ENCODE results near the gene BECN2. TPM values are rescaled to one million over a fixed set of nuclear protein-coding genes. Genes with fewer than 3 reads are reported as not detected.
"Not testable (repeated sequence)": the region's sequence is repeated elsewhere in the genome, so short reads cannot be mapped to it uniquely, and the experiment has no call there.

BECN2 gene
- polyA plus RNA-seq, 3 donors from 2014 or later: not detected

DNA sequence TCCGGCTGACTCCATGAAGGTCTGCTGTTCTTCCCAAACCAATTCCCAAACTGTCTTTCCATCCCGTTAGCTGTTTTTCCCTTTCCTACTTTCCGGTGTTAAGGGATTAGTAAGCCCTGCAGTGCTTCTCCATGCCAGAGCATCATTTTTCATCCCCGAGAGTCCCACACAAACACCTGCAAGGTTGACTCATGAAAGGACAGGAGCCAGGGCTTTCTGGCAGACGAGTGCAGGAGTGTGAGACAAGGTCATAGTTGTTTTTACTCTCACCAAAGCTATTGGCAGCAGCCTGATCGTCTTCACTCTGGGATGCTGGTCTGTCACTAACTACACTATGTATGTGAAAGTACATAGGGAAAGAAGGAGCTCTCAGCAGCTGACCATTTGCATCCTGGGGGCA is 10.2 kb upstream of the BECN2 start:
- H3K4me1 Mint-ChIP-seq: no peaks in the 10 kb centered on the region
- no peaks in the 10 kb centered on the region for H3K36me3 Mint-ChIP-seq
- H3K4me3 Mint-ChIP-seq: no peak overlapping the region
- peaks cover 0 to 14% (median 2%) of the 10 kb centered on the region in 3 donors for H3K27me3 Mint-ChIP-seq (ENCODE audit: low read depth in 3 of 3)
- H3K27ac Mint-ChIP-seq: peak overlapping the region in 1 of 6 donors; percentile 36
- no peak for DNase-seq
- no peaks in the 10 kb centered on the region for H3K9me3 Mint-ChIP-seq

DNA sequence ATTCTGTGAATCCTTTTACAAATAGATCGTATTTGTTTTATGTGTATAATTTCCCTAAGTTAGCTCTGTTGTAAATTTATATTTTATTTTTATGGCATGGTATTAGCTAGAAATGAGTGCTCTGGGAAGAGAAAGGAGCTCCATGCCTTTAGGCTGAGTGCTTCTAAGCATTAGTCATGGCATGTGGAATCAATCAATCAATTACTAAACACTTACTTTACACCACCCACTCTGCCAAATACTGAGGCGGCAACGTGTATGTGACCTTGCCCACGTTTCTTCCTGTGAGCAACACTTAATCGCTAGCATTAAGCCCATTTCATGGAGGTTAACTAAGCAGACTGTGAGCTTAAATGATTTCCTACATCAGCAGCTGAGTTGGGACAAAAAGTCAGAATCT is 7.2 kb upstream of the BECN2 start:
- Mint-ChIP-seq H3K4me3 (no peak overlapping the region), H3K27me3 (ENCODE audit: low read depth in 3 of 3) (peaks cover 0 to 12% (median 0%) of the 10 kb centered on the region in 3 donors), H3K27ac (no peak overlapping the region), H3K36me3 (no peaks in the 10 kb centered on the region), H3K4me1 (no peaks in the 10 kb centered on the region), H3K9me3 (no peaks in the 10 kb centered on the region)
- DNase-seq: no peak

DNA sequence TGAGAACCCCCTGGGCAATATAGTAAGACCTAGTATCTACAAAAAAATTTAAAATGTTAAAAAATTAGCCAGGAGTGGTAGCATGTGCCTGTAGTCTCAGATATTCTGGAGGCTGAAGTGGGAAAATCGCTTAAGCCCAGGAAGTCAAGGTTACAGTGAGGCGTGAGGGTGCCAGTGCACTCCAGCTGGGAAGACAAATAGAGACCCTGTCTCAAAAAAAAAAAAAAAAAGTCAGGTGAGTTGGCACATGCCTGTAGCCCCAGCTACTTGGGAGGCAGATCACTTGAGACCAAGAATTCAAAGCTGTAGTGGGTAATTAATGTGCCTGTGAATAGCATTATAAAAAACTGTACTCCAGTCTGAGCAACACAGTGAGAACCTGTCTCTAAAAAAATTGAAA is 4.6 kb downstream of the BECN2 start:
- Mint-ChIP-seq H3K27me3 (ENCODE audit: low read depth in 3 of 3) (peaks cover 2% of the 10 kb centered on the region in 3 donors), H3K4me3 (no peak overlapping the region), H3K36me3 (no peaks in the 10 kb centered on the region), H3K9me3 (no peaks in the 10 kb centered on the region), H3K27ac (no peak overlapping the region), H3K4me1 (no peaks in the 10 kb centered on the region)
- DNase-seq: no peak

DNA sequence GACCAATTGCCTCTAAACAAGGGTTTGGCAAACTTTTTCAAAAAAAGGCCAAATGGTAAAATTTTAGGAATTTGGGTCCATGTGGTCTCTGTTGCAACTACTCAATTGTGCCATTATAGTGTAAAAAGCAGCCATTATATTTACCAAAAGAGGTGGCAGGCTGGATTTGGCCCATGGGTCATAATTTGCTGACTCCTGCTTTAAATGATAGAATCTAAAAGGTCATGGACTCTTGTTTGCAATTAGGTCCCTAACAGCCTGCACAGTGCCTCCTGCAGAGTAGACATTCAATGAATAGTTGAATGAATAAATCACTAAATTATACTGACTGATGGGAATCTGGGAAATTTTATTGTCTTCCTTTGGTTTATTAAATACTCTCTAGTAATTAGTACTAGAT is 6.2 kb downstream of the BECN2 start:
- Mint-ChIP-seq H3K27ac (no peak overlapping the region), H3K36me3 (no peaks in the 10 kb centered on the region), H3K4me3 (no peak overlapping the region), H3K4me1 (no peaks in the 10 kb centered on the region), H3K9me3 (no peaks in the 10 kb centered on the region), H3K27me3 (ENCODE audit: low read depth in 3 of 3) (peaks cover 2% of the 10 kb centered on the region in 3 donors)
- no peak for DNase-seq

DNA sequence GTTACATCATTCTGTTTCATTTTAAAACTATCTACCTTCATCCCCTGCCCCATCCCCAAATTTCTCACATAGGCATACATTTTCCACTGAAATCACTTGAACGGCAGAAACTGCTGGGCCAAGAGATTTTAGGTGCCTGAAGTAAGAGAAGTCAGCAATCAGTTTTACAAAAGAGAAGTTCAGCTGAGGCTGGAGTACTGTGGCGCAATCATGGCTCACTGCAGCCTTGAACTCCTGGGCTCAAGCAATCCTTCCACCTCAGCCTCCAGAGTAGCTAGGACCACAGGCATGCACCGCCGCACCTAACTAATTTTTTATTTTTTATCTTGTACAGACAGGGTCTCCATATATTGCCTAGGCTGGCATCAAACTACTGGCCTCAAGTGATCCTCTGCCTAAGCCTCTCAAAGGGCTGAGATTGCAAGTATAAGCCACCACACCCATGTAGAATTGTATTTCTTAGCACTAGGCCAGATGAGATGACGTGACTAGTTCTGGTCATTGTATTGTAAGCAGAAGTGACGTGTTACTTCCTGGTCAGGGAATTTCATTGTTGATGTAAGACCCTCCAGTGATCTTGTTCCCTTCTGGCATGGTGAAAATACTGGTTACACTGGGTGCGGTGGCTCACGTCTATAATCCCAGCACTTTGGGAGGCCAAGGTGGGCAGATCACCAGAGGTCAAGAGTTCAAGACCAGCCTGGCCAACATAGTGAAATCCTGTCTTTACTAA is 7.1 kb downstream of the BECN2 start:
- Mint-ChIP-seq H3K4me3 (no peak overlapping the region), H3K27me3 (ENCODE audit: low read depth in 3 of 3) (peaks cover 0 to 2% (median 2%) of the 10 kb centered on the region in 3 donors), H3K36me3 (no peaks in the 10 kb centered on the region), H3K9me3 (no peaks in the 10 kb centered on the region), H3K4me1 (no peaks in the 10 kb centered on the region), H3K27ac (no peak overlapping the region)
- DNase-seq: no peak

DNA sequence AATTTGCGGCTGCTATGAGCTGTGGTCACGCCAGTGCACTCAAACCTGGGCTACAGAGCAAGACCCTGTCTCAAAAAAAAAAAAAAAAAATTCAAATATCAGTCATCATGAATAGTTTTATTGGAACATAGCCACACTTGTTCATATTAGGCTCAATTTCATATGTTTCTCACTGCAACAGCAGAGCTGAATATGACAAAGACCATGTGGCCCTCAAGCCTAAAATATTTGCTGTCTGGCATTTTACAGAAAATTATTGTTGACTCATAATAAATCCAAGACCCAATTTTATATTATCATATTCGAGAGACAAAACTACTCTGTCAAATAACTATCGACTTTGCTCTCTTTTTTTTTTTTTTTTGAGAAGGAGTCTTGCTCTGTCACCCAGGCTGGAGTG is 11.0 kb downstream of the BECN2 start:
- H3K27me3 Mint-ChIP-seq (ENCODE audit: low read depth in 3 of 3): peaks cover 0 to 8% (median 2%) of the 10 kb centered on the region in 3 donors
- no peak overlapping the region for H3K27ac Mint-ChIP-seq
- no peaks in the 10 kb centered on the region for H3K4me1 Mint-ChIP-seq
- no peaks in the 10 kb centered on the region for H3K36me3 Mint-ChIP-seq
- H3K4me3 Mint-ChIP-seq: no peak overlapping the region
- H3K9me3 Mint-ChIP-seq: no peaks in the 10 kb centered on the region
- DNase-seq: no peak

DNA sequence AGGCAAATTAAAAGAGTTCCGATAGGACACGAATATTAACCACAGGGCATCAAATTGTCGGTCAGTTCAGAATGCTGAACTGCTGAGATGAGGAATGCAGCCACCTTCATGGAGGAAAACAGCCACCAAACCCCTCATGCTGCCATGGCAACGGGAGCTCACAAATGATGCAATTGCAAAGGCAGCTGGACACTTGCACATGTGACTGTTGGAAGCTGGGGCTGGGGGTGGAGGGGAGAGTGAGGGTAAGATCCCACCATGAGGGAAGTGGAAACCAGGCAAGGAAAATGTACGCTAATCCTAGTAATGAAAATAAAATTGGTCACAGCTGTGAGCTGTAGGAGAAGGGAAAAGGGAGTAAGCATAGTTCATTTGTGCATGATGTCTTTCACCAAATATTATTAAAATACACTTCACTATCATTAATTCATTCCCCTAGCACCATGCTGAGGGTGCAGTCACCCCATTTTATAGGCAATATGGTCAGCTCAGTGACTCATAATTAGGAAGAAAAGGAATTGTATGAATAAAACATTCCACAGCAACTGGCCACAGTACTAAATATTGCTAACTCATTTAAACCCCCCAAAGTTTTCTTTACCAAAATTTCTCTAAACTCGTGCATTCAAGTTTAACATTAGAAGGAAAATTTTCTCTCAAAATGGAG is 15.3 kb downstream of the BECN2 start:
- H3K27me3 Mint-ChIP-seq (ENCODE audit: low read depth in 3 of 3): peaks cover 0 to 5% (median 2%) of the 10 kb centered on the region in 3 donors
- H3K4me3 Mint-ChIP-seq: no peak overlapping the region
- H3K27ac Mint-ChIP-seq: no peak overlapping the region
- DNase-seq: no peak
- H3K9me3 Mint-ChIP-seq: no peaks in the 10 kb centered on the region
- no peaks in the 10 kb centered on the region for H3K4me1 Mint-ChIP-seq
- no peaks in the 10 kb centered on the region for H3K36me3 Mint-ChIP-seq

DNA sequence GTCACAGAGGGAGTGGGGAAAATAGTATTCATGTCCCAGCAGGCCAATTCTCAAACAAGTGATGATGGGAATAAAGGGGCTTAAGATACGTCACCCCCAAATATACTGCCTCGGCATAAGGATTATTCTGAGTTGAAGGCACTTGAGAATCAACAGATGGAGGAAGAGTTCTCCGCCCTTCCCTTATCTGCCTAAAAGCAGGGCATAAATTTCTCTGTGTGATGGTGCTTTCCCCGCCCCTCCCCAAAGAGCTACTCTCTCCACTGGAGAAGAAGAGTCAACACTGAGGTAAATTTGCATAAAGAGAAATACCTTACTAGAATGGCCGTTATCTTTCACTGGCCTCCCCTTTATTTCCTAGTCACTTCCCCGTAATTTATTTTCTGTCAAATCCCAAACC is 18.7 kb downstream of the BECN2 start:
- Mint-ChIP-seq H3K27me3 (ENCODE audit: low read depth in 3 of 3) (peaks cover 0 to 5% (median 2%) of the 10 kb centered on the region in 3 donors), H3K4me3 (no peak overlapping the region), H3K4me1 (no peaks in the 10 kb centered on the region), H3K36me3 (no peaks in the 10 kb centered on the region), H3K9me3 (no peaks in the 10 kb centered on the region), H3K27ac (no peak overlapping the region)
- no peak for DNase-seq

DNA sequence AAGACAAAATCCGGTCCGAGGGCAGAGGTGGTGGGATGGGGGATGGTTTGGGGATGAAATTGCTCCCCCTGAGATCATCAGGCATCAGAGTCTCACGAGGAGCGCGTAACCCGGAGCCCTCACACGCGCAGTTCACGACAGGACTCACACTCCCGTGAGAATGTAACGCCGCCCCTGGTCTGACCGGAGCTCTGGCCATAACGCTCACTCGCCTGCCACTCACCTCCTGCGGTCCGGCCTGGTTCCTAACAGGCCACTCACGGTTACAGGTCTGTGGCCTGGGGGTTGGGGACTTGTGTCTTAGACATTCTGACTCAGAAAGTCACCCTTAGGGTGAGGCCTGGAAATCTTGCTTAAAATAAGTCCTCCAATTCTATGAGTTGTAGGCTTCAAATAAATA is 21.5 kb downstream of the BECN2 start:
- Mint-ChIP-seq H3K27ac (no peak overlapping the region), H3K27me3 (ENCODE audit: low read depth in 3 of 3) (peaks cover 0 to 5% (median 0%) of the 10 kb centered on the region in 3 donors), H3K36me3 (no peaks in the 10 kb centered on the region), H3K9me3 (no peaks in the 10 kb centered on the region), H3K4me1 (no peaks in the 10 kb centered on the region), H3K4me3 (no peak overlapping the region)
- no peak for DNase-seq

DNA sequence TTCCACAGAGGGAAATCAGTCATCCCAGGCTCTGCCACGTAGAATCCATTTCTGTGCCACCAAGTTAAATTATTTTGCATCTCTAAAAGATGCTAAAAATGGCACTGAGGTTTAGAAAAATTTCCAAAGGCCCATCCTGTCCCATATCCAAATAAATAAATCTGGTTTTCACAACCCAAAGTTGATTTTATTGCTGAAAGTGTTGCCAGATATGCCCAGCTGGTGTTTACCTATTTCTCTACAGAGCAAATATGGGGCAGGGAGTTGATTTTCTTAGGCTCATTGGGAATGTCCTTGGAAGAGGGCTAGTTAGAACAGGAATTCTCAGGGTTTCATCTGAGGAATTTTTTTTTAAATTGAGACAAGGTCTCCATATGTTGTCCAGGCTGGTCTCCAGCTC is 22.4 kb downstream of the BECN2 start:
- Mint-ChIP-seq H3K27ac (no peak overlapping the region), H3K36me3 (no peaks in the 10 kb centered on the region), H3K4me1 (no peaks in the 10 kb centered on the region), H3K27me3 (ENCODE audit: low read depth in 3 of 3) (peaks cover 0 to 5% (median 0%) of the 10 kb centered on the region in 3 donors), H3K9me3 (no peaks in the 10 kb centered on the region), H3K4me3 (no peak overlapping the region)
- no peak for DNase-seq

DNA sequence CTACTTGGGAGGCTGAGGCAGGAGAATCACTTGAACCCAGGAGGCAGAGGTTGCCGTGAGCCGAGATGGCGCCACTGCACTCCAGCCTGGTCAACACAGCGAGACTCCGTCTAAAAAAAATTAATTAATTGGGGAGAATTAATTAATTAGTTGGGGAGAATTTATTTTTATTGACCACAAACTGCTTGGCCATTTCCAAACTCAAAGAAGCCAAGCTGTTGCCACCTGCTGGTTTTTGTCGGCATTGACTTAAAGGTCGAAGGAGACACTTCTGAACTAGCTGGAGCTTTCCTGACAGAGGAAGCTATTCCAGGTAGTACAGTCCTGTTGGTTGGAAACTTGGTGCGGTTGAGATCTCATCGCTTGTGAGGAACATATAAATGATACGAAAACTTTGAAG is 28.2 kb downstream of the BECN2 start:
- peak in 1 of 3 donors; percentile 8 for DNase-seq
- H3K27ac Mint-ChIP-seq: no peak overlapping the region
- H3K4me1 Mint-ChIP-seq: no peaks in the 10 kb centered on the region
- H3K36me3 Mint-ChIP-seq: no peaks in the 10 kb centered on the region
- H3K9me3 Mint-ChIP-seq: no peaks in the 10 kb centered on the region
- H3K27me3 Mint-ChIP-seq (ENCODE audit: low read depth in 3 of 3): peaks cover 0 to 5% (median 4%) of the 10 kb centered on the region in 3 donors
- no peak overlapping the region for H3K4me3 Mint-ChIP-seq

DNA sequence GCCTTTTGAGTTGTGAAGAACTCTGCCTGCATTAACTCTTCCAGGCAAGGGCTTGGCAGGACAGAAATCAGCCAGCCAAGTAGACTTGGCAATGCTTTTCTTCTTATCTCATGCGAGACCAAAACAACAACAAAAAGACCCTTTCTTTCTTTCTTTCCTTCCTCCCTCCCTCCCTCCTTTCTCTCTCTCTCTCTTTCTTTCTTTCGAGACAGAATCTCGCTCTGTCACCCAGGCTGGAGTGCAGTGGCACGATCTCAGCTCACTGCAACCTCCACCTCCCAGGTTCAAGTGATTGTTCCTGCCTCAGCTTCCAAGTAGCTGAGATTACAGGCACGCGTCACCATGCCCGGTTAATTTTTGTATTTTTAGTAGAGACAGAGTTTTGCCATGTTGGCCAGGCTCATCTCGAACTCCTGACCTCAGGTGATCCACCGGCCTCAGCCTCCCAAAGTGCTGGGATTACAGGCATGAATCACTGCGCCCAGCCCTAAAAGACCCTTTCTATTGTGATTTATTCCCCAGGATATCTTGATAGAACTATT is 30.9 kb downstream of the BECN2 start:
- not testable (repeated sequence) for DNase-seq; H3K4me1 Mint-ChIP-seq; H3K27me3 Mint-ChIP-seq (ENCODE audit: low read depth in 3 of 3); H3K36me3 Mint-ChIP-seq; H3K9me3 Mint-ChIP-seq; H3K4me3 Mint-ChIP-seq
- peak overlapping the region in 1 of 6 donors; percentile 41 for H3K27ac Mint-ChIP-seq

DNA sequence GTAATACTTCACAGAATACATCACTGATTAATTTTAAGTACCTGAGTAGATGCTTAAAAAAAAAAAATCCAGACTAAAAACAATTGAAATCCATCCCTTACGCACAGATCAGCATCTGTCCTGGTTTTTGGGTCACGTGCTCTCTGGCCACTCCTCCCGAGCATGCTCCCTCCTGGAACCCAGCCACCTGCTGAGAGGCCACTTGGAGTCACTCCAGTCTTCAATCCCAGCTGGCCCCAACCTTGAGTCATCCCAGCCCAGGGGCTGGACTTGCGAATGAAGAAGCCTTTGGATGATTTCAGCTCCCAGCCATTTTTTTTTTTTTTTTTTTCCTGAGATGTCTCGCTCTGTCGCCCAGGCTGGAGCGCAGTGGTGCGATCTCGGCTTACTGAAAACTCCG is 32.5 kb downstream of the BECN2 start:
- no peaks in the 10 kb centered on the region for H3K9me3 Mint-ChIP-seq
- H3K36me3 Mint-ChIP-seq: no peaks in the 10 kb centered on the region
- peaks cover 2 to 10% (median 6%) of the 10 kb centered on the region in 3 donors for H3K27me3 Mint-ChIP-seq (ENCODE audit: low read depth in 3 of 3)
- no peak overlapping the region for H3K27ac Mint-ChIP-seq
- no peaks in the 10 kb centered on the region for H3K4me1 Mint-ChIP-seq
- no peak for DNase-seq
- H3K4me3 Mint-ChIP-seq: no peak overlapping the region

DNA sequence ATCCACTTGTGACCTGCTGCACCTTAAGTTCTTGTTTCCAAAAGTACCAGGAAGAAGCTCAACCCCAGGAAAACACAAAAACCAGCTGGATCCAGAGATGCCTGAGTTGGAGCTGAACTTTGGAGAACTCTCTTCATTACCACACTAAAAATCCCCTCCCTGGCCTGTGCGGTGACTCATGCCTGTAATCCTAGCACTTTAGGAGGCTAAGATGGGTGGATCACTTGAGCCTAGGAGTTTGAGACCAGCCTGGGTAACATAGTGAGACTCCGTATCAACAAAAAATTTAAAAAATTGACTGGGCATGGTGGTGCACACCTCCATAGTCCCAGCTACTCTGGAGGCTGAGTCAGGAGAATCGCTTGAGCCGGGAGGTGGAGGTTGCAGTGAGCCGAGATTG is 35.2 kb downstream of the BECN2 start:
- Mint-ChIP-seq H3K9me3 (no peaks in the 10 kb centered on the region), H3K4me3 (no peak overlapping the region), H3K27me3 (ENCODE audit: low read depth in 3 of 3) (peaks cover 2 to 10% (median 6%) of the 10 kb centered on the region in 3 donors), H3K27ac (no peak overlapping the region), H3K4me1 (no peaks in the 10 kb centered on the region), H3K36me3 (no peaks in the 10 kb centered on the region)
- no peak for DNase-seq
